Left forelimb (tissue), 1 donor: ENCODE data around the gene BACE1.
A peak's percentile ranks its signal among the peaks of the same experiment; 100 is the strongest.
"Not testable (repeated sequence)": the region's sequence is repeated elsewhere in the genome, so short reads cannot be mapped to it uniquely, and the experiment has no call there.

ENCODE experiments used
- DNase-seq: peaks from one replicate; pipeline ENCODE4 v3.0.0-alpha.2; 2018; ENCODE audit warnings: low spot score

BACE1 gene

DNA sequence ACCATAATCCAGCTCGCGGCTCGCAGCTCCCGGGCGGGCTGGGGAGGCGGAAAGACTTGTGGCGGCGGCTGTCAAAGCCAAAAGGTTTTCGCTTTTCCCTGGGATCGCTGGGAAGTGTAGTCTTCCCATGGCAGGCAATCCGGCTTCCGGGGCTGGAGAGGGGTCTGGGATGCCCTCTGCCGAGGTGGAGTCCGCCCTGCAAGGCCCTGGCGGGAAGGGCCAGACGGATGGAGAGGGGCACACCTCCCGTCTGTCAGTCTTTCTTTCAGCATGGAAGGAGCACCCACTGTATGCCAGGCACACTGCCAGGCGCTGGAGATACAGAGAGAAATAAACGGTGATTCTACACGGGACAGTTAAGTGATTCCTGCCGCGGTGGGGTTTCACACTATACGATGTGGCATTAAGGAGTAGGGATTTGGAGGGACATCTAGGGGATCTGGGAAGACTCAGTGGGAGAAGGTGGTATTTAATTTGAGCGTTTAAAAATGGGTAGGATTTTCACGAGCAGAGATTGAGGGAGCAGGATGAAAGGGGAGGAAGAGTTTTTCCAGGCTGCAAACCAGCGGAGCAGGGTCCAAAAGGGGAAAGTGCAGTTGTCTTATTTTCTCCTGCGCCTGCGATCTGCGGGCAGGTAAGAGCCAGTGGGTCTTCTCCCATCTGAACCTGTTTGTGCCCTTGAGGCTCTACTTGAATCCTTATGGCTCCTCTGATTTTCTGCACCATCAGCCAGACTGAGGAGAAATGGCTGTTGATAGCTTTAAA lies at the start of gene BACE1:
BACE1 (minus strand) TSS at position 60 of the 765 bp plus-strand sequence. CDS start 461 bp downstream, outside the sequence.
- peak; percentile 90 for DNase-seq

DNA sequence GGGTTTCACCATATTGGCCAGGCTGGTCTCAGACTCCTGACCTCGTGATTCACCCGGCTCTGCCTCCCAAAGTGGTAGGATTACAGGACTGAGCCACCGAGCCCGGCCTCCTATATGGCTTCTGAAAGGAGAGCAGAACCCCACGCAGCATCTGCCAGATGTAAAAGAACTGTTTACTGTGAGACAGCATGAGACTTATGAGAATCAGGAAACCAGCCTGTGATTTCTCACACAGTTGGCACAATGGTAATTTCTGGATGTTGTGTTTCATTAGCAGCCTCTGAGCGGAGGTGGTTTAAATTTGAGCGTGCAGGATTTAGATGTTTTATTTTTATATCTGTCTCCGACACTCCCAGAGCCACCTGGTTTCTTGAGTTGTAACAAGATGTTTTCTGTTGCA lies 45.4 kb upstream of the BACE1 start:
- no peak for DNase-seq

DNA sequence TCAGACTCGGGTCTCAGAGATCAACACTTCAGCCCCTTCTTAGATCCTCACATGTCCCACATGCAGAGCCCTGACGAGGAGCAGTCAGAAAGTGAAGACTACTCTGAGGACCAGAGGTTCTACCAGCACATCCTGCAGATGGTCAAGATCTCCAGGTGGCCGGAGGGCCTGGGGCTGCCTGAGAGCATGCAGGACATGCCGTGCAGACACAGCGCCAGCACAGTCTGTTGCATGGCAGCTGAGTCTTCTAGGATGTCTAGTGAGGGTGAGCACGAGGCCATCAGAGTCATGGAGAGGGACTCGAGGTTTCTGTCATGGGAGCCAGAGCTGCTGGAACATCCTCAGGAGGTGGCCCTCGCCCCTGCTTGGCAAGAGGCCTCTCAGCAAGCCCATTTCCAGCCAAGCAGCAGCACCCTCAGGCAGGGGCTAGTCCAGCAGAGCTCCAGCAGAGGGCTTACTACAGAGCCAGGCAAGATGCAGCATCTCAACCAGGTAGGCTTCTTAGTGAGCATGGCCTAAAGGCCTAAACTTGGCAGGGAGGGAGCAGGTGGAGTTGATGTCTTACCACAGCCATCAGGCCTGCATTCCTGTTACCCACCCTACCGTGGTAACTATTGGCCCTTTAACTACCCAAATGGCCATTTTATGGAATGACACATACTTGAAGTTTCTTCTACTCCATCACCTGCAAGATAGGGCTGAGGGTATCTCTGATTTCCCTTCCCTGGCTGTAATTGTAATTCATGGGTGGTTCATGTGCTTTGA lies 40.3 kb upstream of the BACE1 start:
- DNase-seq, result no peak

DNA sequence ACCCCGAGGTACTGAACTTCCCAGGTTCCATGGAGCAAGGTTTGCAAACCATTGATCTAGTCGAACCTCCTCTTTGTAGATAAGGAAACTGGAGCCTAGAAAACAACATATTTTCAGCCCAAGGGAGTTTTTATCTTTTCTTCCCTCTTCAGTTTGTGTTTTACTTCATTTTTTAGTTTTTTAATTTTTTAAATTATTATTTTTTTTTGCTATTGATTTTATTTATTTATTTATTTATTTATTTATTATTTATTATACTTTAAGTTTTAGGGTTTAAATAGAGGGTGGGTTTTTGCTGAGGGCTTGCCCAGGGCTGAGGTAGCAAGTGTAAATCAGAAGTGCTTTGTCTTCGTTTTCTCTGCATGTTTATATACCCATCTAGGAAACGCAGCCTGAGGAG lies 38.5 kb upstream of the BACE1 start:
- DNase-seq, result no peak

DNA sequence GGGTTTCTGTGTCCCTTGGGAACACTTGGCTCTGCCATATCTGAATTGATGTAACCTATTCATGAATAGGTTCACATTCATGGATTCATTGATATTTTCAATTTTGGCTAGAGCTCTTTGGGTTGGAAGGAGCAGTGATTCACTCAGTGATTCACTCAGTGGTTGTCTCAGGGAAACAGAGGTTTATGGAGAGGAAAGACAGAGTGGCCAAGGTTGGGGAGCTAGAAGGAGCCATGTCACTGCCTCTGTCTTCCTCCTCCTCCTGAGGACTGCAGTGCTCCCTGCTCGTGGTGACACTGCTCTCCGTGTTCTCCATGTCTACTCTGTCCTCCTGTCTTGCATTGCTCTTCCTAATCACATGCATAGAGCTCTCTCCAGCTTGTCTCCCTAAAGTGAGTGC lies 29.0 kb upstream of the BACE1 start:
- DNase-seq, result no peak

DNA sequence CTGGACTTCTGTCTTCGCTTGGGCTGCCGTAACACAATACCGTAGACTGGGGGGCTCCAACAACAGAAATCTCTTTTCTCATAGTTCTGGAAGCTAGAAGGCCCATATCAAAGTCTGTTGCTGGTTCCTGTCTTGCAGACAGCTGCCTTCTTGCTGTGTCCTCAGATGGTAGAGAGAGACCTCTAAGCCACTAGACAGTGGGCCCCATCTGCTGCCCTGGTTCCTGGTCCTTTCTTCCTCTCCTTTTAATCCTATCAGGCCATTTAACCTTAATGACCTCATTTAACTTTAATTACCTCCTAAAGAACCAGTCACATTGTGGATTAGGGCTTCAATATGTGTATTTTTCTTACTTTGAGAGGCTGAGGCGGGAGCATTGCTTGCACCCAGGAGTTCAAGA lies 21.0 kb upstream of the BACE1 start:
- DNase-seq, result no peak

DNA sequence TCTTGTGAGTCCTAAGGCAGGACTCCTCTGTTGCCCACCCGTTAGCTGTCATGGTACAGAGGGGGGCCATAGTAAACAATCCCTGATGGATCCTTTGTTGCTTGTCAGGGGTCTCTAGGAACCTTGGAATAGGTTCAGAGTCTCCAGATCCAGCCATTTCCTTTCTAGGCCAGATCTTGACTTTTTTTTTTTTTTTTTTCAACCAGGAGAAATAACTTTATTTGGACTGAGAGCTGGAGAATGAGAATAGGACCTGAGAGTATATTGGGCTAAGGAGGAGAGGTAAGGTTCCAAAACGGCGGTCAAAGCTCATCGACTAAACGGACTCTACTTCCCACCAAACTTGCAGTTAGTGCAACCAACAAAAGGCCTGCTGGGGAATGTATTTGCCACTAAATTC lies 19.3 kb upstream of the BACE1 start:
- no peak for DNase-seq

DNA sequence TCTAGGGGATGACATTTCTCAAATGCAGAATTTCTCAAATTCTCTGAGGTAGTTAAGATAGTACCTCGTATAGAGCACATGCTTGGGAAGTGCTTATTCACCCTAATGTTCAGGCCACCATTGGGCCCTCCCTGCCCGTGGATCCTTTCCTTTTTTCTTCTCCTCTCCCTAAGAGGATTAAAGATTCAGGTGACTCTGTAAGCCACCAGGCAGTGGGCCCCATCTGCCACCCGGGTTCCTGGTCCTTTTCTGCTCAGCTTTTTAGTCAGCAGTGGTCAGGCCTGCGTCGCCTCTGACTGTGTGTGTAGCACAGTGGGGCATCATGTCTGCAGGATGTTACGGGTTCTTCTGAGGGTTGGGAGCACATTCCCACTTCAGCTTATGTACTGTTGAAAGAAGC lies 18.8 kb upstream of the BACE1 start:
- DNase-seq, result no peak

DNA sequence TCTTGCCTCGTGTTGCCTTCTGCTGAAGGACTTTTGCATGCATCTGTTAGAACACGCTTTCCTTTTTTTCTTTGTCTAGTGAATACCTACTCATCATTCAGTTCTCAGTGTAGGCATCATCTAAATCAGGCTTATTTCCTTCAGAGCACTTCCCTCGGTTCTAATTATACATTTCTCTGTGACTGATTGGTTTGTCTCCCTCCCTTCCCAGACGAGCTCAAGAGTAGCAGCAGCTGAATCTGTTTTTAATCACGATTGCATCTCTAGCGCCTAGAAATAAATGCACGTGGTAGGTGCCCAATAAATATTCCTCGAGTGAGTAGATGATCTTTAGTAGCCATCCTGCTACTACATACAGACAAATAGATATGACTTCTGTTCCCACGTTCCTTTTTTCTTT lies 17.9 kb upstream of the BACE1 start:
- DNase-seq, result no peak

DNA sequence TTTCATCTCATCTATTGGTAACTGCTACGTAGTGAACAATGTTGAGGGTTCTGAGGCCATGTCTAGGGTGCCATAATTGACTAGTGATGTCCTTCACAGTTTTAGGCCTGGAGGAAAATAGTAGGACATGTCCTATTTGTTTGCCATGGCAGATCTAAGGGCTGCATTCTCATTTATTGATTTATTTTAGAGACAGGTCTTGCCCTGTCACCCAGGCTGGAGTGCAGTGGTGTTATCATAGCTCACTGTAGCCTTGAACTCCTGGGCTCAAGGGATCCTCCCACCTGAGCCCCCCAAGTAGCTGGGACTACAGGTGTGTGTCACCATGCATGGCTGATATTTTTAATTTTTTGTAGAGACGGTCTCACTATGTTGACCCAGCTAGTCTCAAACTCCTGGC lies 16.8 kb upstream of the BACE1 start:
- DNase-seq, result no peak

DNA sequence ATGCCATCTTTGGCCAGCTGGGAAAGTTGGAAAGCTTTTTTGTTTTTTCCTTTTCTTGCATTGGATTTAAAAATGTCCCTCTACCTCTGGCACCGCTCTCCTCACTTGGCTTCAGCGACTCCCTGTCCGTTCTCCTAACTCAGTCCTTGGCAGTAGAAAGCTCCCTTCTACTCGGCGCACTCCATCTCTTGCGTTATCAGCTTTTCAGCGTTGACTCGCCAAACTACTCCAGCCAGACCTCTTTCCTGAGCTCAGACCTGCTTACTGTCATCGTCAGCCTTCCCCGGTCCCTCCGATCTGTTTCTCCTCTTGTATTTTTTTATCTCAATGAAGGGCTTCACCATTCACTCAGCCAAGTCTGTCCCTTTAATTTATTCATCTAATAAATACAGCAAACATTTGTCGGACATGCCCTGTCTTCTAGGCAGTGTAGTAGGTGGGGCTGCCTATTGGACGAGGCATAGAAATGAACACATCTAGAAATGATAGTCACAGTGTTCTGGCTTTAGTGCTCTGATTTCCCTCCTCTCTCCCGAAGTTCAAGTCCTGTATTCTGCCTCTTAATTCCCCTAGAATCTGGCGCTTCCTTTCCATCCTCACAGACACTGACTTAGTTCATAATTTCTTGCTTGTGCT lies 12.4 kb upstream of the BACE1 start:
- DNase-seq, result no peak

DNA sequence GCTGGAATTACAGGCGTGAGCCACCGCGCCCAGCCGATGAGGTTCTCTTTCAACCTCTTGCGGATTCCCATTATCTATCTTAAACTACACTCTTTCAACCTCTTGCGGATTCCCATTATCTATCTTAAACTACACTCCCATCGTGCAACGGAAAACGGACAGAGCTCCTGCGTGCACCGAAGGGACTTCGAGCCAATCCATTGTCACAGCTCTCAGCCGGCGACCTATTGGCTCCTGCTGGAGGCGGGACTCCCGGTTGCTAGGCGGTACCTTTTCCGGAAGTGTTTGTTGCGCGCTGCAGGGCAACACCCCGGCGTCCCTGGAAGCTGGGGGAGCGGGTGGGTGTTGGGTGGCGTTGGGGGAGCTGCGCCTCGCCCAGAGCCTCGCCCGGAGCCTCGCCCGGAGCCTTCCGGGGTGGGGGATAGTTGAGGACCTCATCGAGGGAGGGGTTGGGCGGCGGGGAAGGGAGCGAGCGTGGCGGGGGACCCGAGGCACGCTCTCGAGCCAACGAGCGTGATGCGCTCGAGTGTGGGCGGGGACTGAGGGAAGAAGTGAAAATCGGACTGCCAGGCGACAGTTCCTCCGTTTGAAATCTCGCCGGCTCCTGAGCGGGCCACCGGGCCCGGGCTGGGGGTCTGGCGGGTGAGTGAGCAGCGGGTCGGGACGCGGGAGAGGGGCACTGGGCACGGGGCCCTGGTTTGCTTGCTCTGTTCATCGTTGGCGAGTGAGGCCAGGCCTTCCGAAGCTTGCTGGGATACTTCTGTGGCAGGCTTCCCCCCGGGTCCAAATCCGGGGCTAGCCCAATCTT lies 11.7 kb upstream of the BACE1 start, which contains the start of gene CEP164:
CEP164 (plus strand) TSS at position 288 of the 808 bp plus-strand sequence. CDS start 10,733 bp downstream, outside the sequence.
- DNase-seq, result peak; percentile 97

DNA sequence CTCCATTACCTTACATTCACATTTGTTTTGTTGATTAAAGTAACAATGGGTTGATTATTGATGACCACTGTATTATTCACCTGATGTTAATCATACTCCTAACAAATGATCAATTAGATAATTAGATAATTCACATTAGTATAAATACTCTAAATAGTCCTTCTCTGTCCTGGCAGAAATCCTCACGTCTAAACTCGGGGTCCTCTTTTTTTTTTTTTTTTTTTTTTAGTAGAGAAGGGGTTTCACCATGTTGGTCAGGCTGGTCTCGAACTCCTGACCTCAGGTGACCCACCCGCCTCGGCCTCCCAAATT lies 11.2 kb upstream of the BACE1 start:
- not testable (repeated sequence) for DNase-seq

DNA sequence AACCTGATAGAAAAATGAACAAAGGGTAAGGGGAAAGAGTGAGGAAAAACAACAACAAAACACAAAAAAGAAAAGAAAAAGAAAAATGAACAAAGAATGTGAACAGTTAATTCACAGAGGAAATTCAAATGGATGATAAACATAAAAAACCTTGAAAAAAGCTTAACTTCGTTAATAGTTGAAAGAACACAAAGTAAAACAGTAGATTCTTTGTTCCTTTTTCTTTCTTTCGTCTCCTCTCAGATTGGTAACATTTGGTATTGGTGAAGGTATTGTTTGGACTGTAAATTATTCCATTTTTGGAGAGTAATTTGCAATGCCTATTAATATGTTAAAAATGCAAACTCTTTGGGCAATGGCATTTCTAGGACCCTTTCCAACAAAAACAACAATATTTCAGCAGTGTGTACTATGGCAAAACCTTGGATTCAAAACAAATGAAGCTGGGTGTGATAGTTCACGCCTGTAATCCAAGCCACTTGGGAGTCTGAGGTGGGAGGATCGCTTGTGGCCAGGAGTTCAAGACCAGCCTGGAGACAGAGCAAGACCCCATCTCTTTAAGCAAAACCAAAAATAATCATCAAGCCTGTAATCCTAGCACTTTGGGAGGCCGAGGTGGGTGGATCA lies 3.3 kb upstream of the BACE1 start:
- peak; percentile 14 for DNase-seq

DNA sequence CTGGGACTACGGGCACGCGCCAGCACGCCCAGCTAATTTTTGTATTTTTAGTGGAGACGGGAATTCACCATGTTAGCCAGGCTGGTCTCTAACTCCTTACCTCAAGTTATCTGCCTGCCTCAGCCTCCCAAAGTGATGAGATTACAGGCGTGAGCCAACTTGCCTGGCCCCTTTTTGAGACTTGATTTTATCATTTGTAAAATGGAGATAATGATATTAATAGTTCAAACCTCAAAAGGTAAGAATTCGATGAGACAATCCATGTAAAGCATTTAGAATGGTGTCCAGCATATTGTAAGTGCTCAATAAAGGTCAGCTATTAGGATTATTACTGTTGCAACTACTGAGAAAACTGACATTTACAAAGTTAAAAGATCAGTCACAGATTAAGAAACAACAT lies 2.7 kb upstream of the BACE1 start:
- no peak for DNase-seq

DNA sequence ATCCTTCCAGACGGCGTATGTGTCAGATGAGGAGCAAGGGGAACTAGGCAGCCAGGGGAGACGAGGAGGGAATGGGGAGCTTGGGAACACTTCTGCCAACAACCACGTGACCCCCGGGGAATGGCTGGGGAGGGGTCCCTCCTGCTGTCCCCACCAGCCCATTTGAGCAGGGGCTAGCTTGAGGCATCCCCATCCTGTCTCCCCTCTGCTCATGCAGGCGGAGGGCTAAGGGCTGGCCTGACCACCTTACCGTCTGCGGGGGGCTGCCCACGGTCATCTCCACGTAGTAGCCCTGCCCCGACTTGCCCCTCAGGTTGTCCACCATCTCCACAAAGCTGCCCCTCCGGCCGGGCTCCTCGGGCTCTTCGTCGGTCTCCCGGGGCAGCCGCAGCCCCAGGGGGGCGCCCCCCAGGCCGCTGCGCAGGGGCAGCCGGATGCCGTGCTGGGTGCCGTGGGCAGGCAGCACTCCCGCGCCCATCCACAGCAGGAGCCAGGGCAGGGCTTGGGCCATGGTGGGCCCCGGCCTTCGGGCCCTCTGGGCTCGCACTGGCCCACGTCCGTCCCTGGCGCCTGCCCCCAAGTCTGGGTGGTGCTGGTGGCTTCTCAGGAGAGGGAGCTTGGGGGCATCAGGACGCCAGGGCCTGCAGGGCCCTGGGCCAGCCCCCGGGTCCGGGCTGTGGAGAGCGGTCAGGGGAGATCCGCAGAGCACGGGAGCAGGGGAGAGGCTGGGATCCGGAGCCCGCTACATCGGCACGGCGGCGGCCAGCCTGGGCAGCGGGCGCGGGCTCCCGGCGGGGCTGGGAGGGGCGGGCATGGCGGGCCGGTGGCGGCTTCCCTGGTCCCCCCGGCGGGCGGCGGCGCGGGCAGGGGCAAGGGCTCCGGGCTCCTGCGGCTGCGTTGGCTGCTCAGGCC lies 515 bp downstream of the BACE1 start:
- peak; percentile 70 for DNase-seq

DNA sequence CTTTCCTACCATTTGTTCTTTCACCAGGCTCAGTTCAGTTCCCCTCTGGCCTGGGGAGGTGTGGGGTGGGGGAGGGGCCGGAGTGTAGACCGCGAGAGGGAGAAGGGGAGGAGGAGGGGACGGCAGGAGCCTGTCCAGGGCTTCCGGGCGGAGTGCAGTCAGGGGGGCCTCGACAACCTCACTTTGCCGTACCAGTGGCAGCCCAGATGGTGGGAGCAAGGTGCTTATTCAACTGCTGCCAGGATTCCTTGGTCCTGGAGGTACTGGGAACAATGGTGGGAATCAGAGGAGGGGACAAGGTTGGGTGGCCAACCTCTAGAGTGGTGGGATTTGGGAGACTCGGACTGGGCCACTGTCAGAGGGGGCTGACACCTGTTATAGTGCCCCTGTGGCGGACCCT lies 1.2 kb downstream of the BACE1 start:
- peak; percentile 60 for DNase-seq

DNA sequence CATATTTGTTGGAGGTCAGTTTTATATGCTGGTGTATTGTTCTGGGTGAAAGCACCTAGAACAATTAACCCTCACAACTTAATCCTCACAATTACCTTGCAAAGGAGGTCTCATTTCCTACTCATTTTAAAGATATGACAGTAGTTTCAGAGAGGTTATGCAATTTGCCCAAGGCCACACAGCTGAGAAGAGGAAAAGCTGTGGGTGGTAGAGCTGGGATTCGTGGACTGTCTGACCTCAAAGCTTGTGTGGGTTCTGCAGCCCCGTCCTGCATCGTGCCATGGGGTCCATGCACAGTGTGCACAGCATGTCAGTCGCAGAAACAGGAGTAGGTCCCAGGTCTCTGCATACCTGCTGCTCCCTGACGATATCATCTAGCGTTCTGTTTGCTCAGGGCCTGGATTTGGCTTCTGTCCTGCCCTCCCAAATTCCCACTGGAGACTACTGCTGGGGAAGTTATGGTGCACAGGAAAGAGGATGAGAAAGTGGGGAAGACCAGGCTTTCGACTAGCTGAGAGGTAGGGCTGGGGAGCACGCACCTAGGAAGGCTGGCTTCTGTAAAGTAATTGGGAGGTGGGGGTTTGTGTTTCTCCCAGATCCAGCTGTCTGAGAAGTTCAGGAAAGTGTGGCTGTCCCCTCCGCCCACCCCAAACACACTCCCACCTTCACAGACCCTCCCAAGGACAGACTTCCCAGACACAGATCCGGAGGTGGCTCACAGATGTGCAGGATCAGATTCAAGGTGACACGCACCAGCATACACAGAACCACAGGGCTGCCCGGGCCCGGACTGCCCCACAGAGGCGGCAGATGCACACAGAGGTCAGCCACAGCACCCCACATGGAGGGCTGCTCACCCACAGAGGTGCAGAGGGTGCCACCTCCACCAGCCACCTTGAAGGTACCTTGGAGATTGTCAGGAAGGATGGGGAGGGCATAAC lies 2.0 kb downstream of the BACE1 start:
- DNase-seq, result peak; percentile 47

DNA sequence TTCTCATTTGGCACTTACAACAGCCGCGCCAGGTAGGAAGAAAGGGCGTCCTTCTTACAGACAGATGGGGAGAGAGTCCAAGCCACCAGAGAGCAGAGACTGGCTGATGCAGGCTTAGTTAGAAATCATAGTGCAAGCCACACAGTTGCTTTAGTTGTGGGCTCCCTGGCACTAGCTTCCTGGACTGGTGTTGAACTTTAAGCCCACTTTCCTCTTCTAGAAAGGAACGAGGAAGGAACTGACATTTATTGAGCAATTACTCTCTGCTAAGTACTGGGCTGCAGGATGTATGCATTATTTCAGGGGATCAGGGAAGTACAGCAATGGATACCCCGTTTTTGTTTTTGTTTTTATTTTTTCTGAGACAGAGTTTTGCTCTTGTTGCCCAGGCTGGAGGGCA lies 3.0 kb downstream of the BACE1 start:
- no peak for DNase-seq

DNA sequence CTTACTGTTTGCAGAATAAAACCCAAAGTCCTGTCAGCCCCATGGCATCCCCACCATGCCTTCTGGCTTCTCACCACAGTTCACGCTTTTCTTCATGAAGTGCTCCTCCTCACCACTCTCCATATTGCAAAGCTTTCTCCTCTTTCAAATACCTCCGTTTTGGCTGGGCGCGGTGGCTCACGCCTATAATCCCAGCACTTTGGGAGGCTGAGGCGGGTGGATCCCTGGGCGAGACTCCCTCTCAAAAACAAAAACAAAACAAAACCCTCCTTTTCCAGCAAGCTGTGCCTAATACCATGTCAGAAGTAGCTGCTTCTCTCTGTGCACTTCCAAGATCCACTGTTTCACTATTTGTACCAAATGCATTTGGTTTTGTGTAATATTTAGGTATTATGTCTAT lies 6.7 kb downstream of the BACE1 start:
- no peak for DNase-seq
